Measurements from ENCODE around the gene METTL4.

METTL4 gene, protein sequence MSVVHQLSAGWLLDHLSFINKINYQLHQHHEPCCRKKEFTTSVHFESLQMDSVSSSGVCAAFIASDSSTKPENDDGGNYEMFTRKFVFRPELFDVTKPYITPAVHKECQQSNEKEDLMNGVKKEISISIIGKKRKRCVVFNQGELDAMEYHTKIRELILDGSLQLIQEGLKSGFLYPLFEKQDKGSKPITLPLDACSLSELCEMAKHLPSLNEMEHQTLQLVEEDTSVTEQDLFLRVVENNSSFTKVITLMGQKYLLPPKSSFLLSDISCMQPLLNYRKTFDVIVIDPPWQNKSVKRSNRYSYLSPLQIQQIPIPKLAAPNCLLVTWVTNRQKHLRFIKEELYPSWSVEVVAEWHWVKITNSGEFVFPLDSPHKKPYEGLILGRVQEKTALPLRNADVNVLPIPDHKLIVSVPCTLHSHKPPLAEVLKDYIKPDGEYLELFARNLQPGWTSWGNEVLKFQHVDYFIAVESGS

GRCh38 chr18:2571200-2572170, at the start of gene METTL4, which contains the start of gene NDC80:
Gene METTL4 (minus strand): TSS chr18:2571505. CDS start chr18:2567216, 4,289 bp downstream.
Gene NDC80 (plus strand): TSS chr18:2571557. CDS start chr18:2572986, 1,429 bp downstream.
- in situ Hi-C loops (cut with MboI; ENCODE audit: low sequenced_read_pairs): no loop called here

DNA sequence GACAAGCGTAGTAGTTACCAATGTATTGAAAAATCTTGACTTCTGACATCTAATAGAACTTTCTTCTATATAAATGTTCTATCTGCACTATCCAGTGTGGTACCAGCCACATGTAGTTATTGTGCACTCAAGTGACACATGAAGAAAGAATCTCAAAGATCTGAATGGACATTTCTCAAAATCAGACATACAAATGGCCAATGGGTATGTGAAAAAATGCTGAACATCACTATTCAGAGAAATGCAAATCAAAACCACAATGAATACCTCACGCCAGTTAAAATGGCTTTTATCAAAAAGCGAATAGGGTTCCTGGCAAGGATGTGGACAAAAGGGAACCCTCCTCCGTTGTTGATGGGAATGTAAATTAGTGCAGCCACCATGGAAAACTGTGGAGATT, 46.7 kb upstream of the METTL4 start:
- in situ Hi-C loops (cut with MboI; ENCODE audit: low sequenced_read_pairs): no loop called here

GRCh38 chr18:2617401-2617998, 46.2 kb upstream of the METTL4 start:
- in situ Hi-C loops (cut with MboI; ENCODE audit: low sequenced_read_pairs): no loop called here

DNA sequence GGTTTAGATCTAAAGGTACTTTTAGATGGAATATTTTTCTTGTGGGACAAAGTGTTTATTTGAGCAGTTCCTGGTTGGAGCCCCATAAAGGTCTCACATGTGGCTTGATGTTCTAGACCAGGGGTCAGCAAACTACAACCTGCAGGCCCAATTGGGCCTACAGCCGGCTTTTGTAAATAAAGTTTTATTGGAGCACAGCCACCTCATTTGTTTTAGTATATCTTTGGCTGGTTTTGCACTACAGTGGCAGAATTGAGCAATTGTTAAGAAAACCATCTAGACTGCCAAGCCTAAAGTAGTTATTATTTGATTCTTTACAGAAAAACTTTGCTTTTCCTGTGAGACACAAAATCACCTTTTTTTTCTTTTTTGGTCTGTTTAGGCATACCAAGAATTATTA, 41.7 kb upstream of the METTL4 start:
- in situ Hi-C loops (cut with MboI; ENCODE audit: low sequenced_read_pairs): no loop called here

DNA sequence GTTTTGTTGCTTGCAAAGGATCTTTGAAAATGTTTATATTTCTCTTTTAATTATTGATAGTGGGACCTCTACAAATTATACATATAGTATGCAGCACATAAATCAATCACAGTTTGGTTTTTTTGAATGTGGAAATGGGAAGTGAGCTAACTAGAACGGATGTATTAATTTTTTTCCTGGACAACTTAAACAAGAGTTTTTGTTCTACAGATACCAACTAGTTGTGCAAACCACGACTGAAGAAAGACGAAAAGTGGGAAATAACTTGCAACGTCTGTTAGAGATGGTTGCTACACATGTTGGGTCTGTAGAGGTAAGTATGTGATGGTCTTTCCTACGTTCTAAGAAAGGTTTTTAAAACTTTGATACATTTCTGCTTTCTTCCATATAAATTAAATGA, 39.2 kb upstream of the METTL4 start:
- in situ Hi-C loops (cut with MboI; ENCODE audit: low sequenced_read_pairs): no loop called here

- in situ Hi-C loops (cut with MboI; ENCODE audit: low sequenced_read_pairs): no loop called here
Observed at GRCh38 chr18:2609604-2610003, 38.3 kb upstream of the METTL4 start.

- in situ Hi-C loops (cut with MboI; ENCODE audit: low sequenced_read_pairs): no loop called here
Observed at GRCh38 chr18:2606335-2606734, 35.0 kb upstream of the METTL4 start.

DNA sequence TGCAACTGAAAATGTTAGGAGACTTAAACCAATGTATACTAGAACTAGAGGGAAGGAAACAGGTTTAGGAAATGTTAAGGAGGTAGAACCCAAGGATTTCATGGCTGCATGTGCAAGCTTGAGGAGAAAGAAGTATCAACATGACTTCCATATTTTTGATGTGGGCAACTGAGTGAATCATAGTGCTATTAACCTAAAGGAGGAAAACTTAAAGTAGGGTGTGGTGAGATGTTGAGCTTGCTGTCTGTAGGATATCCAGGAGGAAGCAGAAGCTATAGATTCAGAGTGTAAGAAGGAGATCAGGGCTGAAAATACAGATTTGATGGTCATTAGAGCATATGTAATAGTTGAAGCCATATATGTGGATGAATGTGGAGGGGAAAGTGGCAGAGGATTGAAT, 31.5 kb upstream of the METTL4 start:
- in situ Hi-C loops (cut with MboI; ENCODE audit: low sequenced_read_pairs): no loop called here

DNA sequence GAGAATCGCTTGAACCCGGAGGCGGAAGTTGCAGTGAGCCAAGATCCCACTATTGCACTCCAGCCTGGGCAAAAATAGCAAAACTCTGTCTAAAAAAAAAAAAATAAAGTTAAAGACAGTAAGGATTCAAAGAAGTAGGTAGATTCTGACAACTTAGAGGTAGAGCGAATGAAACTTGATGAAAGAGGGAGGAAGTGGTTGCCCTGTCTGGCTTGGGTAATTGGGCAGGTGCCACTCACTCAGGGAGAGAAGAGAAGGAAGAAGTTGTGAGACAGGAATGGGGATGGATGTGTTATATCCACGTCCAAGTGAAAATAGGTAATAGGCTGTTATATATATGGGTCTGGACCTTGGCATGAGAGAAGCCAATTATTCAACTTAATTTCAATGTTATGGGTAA, 26.3 kb upstream of the METTL4 start:
- in situ Hi-C loops (cut with MboI; ENCODE audit: low sequenced_read_pairs): no loop called here

DNA sequence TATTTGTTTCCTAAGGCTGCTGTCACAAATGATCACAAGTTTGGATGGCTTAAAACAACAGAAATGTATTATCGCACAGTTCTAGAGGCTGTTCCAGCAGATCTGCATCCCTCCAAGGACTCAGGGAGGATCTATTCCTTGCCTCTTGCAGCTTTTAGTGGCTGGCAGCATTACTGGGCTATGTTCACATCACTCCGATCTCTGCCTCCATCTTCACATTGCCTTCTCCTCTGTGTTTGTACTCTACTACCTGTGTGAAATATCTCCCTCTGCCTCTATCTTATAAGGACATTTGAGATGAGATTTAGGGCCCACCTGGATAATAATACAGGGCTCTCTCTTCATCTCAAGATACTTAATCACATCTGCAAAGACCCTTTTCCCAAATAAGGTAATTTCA, 19.0 kb upstream of the METTL4 start:
- in situ Hi-C loops (cut with MboI; ENCODE audit: low sequenced_read_pairs): no loop called here

DNA sequence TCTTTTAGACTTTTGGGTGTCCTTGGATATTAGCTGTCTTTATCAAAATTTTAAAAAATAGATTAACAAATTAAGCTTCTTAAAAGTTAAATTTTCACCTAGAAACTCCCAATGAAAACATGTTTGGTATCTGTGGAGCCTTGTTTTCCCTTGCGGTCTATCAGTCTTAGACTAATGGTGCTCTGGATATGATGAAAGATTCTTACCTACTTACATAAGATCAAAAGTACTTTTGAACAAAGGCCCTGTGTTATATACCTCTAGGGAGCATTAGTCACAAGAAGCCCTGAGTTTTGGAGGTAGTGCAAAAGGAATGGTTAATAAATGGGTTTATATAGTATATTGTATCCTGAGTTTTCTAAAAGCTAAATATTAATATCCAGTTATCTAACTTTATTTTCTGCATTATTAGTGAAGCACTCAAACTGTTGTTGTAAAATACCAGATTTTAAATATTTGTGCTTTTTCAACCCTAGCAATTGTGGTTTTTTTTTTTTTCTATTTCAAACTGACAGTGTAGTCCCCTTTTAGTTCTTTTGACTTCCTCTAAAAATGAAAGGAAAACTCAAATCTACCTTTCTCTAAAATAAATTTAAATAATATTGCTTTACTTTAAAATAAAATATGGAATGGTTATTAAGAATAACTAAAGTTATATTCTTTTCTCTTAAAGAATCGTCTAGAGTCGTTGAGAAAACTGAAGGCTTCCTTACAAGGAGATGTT, 18.2 kb upstream of the METTL4 start:
- in situ Hi-C loops (cut with MboI; ENCODE audit: low sequenced_read_pairs): no loop called here

GRCh38 chr18:2588666-2589344, 17.5 kb upstream of the METTL4 start:
- in situ Hi-C loops (cut with MboI; ENCODE audit: low sequenced_read_pairs): no loop called here

DNA sequence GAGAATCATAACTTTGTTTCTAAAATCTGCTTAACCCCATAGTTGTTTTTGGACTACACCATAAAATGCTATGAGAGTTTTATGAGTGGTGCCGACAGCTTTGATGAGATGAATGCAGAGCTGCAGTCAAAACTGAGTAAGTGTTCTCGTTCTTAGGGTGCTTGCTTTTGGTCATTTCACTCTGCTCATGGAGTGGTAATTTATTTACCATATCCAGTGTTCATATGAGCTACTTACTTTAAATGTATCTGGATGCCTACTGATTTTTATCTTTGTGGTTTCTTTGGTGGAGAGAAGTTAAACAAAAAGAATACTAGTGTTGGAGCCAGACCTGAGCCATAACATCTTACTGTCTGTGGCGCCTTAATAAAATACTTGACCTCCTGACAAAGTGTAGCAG, 16.5 kb upstream of the METTL4 start:
- in situ Hi-C loops (cut with MboI; ENCODE audit: low sequenced_read_pairs): no loop called here

- in situ Hi-C loops (cut with MboI; ENCODE audit: low sequenced_read_pairs): no loop called here
Observed at GRCh38 chr18:2573408-2573807, 2.1 kb upstream of the METTL4 start.

GRCh38 chr18:2572892-2573291, 1.6 kb upstream of the METTL4 start:
- in situ Hi-C loops (cut with MboI; ENCODE audit: low sequenced_read_pairs): no loop called here

DNA sequence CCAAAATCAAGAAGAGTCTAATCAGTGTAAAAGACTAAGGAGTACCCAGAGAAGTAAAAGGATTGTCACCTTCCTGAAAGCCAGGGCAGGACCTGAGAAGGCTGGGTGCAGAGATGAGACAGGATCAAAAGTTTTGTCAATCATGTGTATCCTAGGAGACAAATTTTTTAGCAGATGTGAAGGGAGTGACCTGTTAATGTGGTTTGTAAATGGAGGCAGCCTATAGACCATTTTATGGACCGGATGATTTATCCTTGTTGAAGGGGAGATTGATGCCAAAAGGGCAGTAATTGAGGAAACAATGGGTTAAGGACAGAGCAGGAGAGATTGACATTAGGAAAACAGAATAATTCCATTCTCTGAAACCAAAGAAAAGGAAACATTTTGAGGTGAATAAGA, 865 bp upstream of the METTL4 start:
- in situ Hi-C loops (cut with MboI; ENCODE audit: low sequenced_read_pairs): no loop called here

DNA sequence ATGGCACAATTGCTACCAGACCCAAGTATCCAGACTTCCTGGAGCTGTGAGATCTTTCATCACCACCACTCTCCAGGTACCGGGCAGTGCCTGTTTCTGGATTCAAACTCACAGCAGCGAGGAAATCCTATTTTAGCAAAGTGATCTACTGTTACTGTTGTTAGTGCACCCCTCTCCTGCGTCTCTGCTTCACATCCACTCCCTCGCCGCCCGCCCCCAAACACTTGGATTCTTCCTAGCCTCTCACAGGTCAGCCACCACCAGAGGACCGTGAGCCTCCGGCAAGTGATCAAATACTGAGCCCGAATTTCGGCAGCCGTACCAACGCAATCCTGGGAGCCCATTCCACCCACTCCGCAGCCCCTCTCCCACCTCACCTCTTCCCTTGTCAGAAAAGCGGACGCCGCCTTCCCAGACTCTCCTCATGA, 519 bp downstream of the METTL4 start:
- in situ Hi-C loops (cut with MboI; ENCODE audit: low sequenced_read_pairs): no loop called here

DNA sequence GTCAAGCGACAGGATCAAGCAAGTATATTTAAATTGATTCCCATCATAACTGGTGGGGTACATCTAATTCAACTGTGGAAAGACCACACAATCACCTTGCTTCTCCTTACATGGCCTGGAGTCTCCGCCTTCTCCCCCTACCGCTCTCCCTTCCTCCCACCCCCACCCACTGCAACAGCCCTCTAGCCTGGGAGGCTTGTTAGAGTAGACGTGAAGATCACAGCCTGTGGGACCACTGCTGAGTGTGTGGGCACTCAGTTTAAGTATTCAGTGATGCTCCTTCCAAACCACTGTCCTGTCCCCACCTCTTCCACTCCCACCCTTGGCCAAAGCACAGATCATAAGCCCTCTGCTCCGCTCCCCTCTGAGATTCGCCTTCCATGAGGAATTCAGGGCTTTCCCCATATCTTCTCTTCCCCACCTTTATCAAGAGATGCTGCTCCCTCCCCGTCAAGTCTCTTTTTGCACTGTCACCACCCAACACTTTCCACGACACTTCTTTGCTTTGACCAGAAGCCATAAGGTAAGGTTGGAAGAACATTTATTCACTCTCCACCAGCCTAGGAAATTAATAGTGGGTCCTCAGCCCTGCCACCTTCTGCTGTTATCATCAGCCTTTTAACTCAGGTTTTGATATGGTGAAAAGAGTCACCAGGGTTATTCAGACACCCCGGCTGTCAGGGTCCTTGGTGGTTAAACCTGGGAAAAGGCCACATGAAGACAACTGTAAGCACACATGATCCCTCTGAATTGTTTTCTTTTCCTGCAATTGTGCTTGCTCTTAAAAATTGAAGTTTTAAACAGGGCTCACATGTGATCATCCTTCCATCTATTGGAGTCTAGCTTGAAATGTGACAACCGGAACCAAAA, 1.7 kb downstream of the METTL4 start:
- in situ Hi-C loops (cut with MboI; ENCODE audit: low sequenced_read_pairs): no loop called here

DNA sequence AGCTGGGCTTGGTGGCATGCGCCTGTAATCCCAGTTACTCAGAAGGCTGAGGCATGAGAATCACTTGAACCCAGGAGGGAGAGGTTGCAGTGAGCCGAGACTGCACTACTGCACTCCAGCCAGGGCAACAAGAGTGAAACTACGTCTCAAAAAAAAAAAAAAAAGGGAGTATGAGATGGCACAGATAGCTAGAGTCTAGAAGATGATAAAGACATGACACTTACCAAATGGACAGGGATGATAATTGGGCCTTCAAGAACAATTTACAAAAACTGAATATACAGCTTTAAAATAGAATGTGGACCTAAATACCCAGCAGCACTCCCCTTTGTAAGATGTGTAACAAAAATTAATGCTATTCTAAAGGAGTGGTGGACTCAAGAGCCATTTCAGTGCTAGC, 2.7 kb downstream of the METTL4 start:
- in situ Hi-C loops (cut with MboI; ENCODE audit: low sequenced_read_pairs): no loop called here
